IMR-90 (cell line): ENCODE measurements around the gene OPCML. TPM values are rescaled to one million over a fixed set of nuclear protein-coding genes. Genes with fewer than 3 reads are reported as not detected.

ENCODE experiments used
- ATAC-seq: fragments of 200-7000 bp; cut with Tn5 transposase; 2 replicates; pipeline ENCODE4 v1.9.1; 2020; ENCODE audit warnings: low read depth, mild to moderate bottlenecking, moderate library complexity
- BruUV-seq: library from RNA; stranded (reverse); fragments of 400-500 nt; replicated peaks from 2 replicates; lab custom pipeline; 2021; lab: Mats Ljungman, UMichigan
- CTCF ChIA-PET: fragments of 300-600 bp; formaldehyde crosslinking; extraction: SDS; loops from one replicate; lab custom pipeline; 2021; ENCODE audit warnings: antibody characterized with exemption; lab: Yijun Ruan, JAX
- POLR2A ChIA-PET: fragments of 300-600 bp; sonication (Branson Sonifier 250); formaldehyde crosslinking; loops from one replicate; lab custom pipeline; 2022; ENCODE audit warnings: antibody characterized with exemption; ENCODE audit not compliant: unreplicated experiment; lab: Charles Lee
- DNase-seq: peaks from one replicate; pipeline ENCODE4 v3.0.0; 2013
- H2AFZ ChIP-seq: replicated peaks from 2 replicates; pipeline ENCODE3; 2013; ENCODE audit warnings: low read length, mild to moderate bottlenecking; ENCODE audit not compliant: poor library complexity
- H2AK5ac ChIP-seq: 2 replicates; pipeline ENCODE4 v1.6.1; 2013; ENCODE audit warnings: low read depth, low read length, inconsistent platforms
- H2AK9ac ChIP-seq: replicated peaks from 2 replicates; pipeline ENCODE3; 2013; ENCODE audit warnings: mild to moderate bottlenecking, low read depth, low read length, moderate library complexity; ENCODE audit not compliant: poor library complexity
- H2BK120ac ChIP-seq: 2 replicates; pipeline ENCODE4 v1.6.1; 2013; ENCODE audit warnings: low read depth, low read length, inconsistent platforms
- H2BK15ac ChIP-seq: 3 replicates; pipeline ENCODE4 v1.6.1; 2013; ENCODE audit warnings: low read depth, low read length, inconsistent platforms
- H2BK20ac ChIP-seq: 2 replicates; pipeline ENCODE4 v1.6.1; 2013; ENCODE audit warnings: low read depth, mild to moderate bottlenecking, inconsistent platforms, low read length, moderate library complexity
- H2BK5ac ChIP-seq: 2 replicates; pipeline ENCODE4 v1.6.1; 2013; ENCODE audit warnings: mild to moderate bottlenecking, low read depth, low read length, inconsistent platforms; ENCODE audit not compliant: poor library complexity, severe bottlenecking
- H3K14ac ChIP-seq: replicated peaks from 2 replicates; pipeline ENCODE4 v1.6.1; 2013; ENCODE audit warnings: low read depth, low read length, inconsistent platforms
- H3K18ac ChIP-seq: 2 replicates; pipeline ENCODE4 v1.6.1; 2013; ENCODE audit warnings: low read depth, low read length, control low read depth
- H3K23ac ChIP-seq: 2 replicates; pipeline ENCODE4 v1.6.1; 2013; ENCODE audit warnings: low read depth, low read length, inconsistent platforms
- H3K27ac ChIP-seq: 2 replicates; pipeline ENCODE4 v1.5.1; 2013; ENCODE audit warnings: mild to moderate bottlenecking, control low read depth, low read length; ENCODE audit not compliant: insufficient read depth
- H3K27me3 ChIP-seq: 2 replicates; pipeline ENCODE4 v1.6.1; 2013; ENCODE audit warnings: low read length; ENCODE audit not compliant: control insufficient read depth, insufficient read depth
- H3K36me3 ChIP-seq: 2 replicates; pipeline ENCODE4 v1.6.1; 2013; ENCODE audit warnings: low read length, mixed read lengths; ENCODE audit not compliant: control insufficient read depth, insufficient read depth
- H3K4ac ChIP-seq: 2 replicates; pipeline ENCODE4 v1.6.1; 2013; ENCODE audit warnings: low read depth, low read length, inconsistent platforms
- H3K4me1 ChIP-seq: 2 replicates; pipeline ENCODE4 v1.6.1; 2013; ENCODE audit warnings: low read length, mixed read lengths; ENCODE audit not compliant: control insufficient read depth, insufficient read depth
- H3K4me2 ChIP-seq: 2 replicates; pipeline ENCODE4 v1.6.1; 2013; ENCODE audit warnings: low read depth, mild to moderate bottlenecking, control low read depth, low read length, moderate library complexity
- H3K4me3 ChIP-seq: 2 replicates; pipeline ENCODE4 v1.5.1; 2013; ENCODE audit warnings: low read depth, mild to moderate bottlenecking, control low read depth, low read length, moderate library complexity; ENCODE audit not compliant: insufficient read depth
- H3K56ac ChIP-seq: 2 replicates; pipeline ENCODE4 v1.6.1; 2013; ENCODE audit warnings: low read length, inconsistent platforms; ENCODE audit not compliant: insufficient read depth; ENCODE audit errors: extremely low read depth
- H3K79me1 ChIP-seq, 2 experiments: 2 replicates each; pipeline ENCODE4 v1.6.1; 2013; ENCODE audit warnings: low read length in 2 of 2, inconsistent platforms in 1 of 2, low read depth in 1 of 2
- H3K9ac ChIP-seq: 2 replicates; pipeline ENCODE4 v1.6.1; 2013; ENCODE audit warnings: low read depth, low read length, control low read depth
- H3K9me1 ChIP-seq: 2 replicates; pipeline ENCODE4 v1.6.1; 2013; ENCODE audit warnings: low read length, inconsistent platforms; ENCODE audit not compliant: insufficient read depth
- H3K9me3 ChIP-seq: 2 replicates; pipeline ENCODE4 v1.6.1; 2013; ENCODE audit warnings: low read length; ENCODE audit not compliant: control insufficient read depth, insufficient read depth
- H4K20me1 ChIP-seq: 2 replicates; pipeline ENCODE4 v1.6.1; 2013; ENCODE audit warnings: low read length, inconsistent platforms; ENCODE audit not compliant: insufficient read depth
- H4K5ac ChIP-seq: 2 replicates; pipeline ENCODE4 v1.6.1; 2013; ENCODE audit warnings: mild to moderate bottlenecking, low read depth, low read length, control low read depth
- H4K8ac ChIP-seq, 2 experiments: 2 replicates each; pipeline ENCODE4 v1.6.1; 2013; ENCODE audit warnings: low read depth in 2 of 2, low read length in 2 of 2, control low read depth in 1 of 2, inconsistent platforms in 1 of 2
- H4K91ac ChIP-seq: 2 replicates; pipeline ENCODE4 v1.6.1; 2013; ENCODE audit warnings: low read depth, low read length, inconsistent platforms; ENCODE audit not compliant: insufficient read depth
- BHLHE40 ChIP-seq: fragments of 150-350 bp; IDR thresholded peaks from 2 replicates; pipeline ENCODE4 v1.6.1; 2016; ENCODE audit warnings: mild to moderate bottlenecking, low read depth, low read length
- CEBPB ChIP-seq: IDR thresholded peaks from 2 replicates; pipeline ENCODE4 v1.6.1; 2012; ENCODE audit warnings: low read depth, low read length, improper control_type of control experiment
- CHD1 ChIP-seq: IDR thresholded peaks from 2 replicates; pipeline ENCODE4 v1.6.1; 2012; ENCODE audit warnings: low read depth, low read length, improper control_type of control experiment
- FOS ChIP-seq: fragments of 150-350 bp; IDR thresholded peaks from 2 replicates; pipeline ENCODE4 v1.6.1; 2016; ENCODE audit warnings: low read depth, low read length
- MAFK ChIP-seq: IDR thresholded peaks from 2 replicates; pipeline ENCODE4 v1.6.1; 2012; ENCODE audit warnings: low read depth, low read length, improper control_type of control experiment
- MAZ ChIP-seq: IDR thresholded peaks from 2 replicates; pipeline ENCODE4 v1.6.1; 2012; ENCODE audit warnings: low read depth, mild to moderate bottlenecking, low read length, improper control_type of control experiment, moderate library complexity, borderline replicate concordance
- MXI1 ChIP-seq: IDR thresholded peaks from 2 replicates; pipeline ENCODE4 v1.6.1; 2012; ENCODE audit warnings: low read depth, mild to moderate bottlenecking, low read length, moderate library complexity, borderline replicate concordance
- NFE2L2 ChIP-seq: fragments of 150-350 bp; IDR thresholded peaks from 2 replicates; pipeline ENCODE4 v1.6.1; 2016; ENCODE audit warnings: low read depth, mild to moderate bottlenecking, low read length
- POLR2A ChIP-seq: IDR thresholded peaks from 2 replicates; pipeline ENCODE4 v1.6.1; 2012; ENCODE audit warnings: mild to moderate bottlenecking, low read depth, low read length
- RAD21 ChIP-seq: IDR thresholded peaks from 2 replicates; pipeline ENCODE4 v1.6.1; 2012; ENCODE audit warnings: low read length, improper control_type of control experiment
- RCOR1 ChIP-seq: IDR thresholded peaks from 2 replicates; pipeline ENCODE4 v1.6.1; 2012; ENCODE audit warnings: mild to moderate bottlenecking, low read length, improper control_type of control experiment; ENCODE audit not compliant: insufficient replicate concordance
- RFX5 ChIP-seq: IDR thresholded peaks from 2 replicates; pipeline ENCODE4 v1.8.0; 2012; ENCODE audit warnings: low read depth, mild to moderate bottlenecking, low read length, moderate library complexity
- SMC3 ChIP-seq: fragments of 150-350 bp; IDR thresholded peaks from 2 replicates; pipeline ENCODE4 v1.6.1; 2016; ENCODE audit warnings: low read depth, mild to moderate bottlenecking, antibody characterized with exemption, low read length, moderate library complexity
- WGBS, 2 experiments: methylation state at CpG; one replicate each; pipeline versions ENCODE4 v1.1.5 to v1.1.7; 2013; ENCODE audit warnings: missing lambda C conversion rate in 2 of 2; ENCODE audit not compliant: insufficient read length in 1 of 2; ENCODE audit errors: extremely low coverage in 2 of 2; 5-methylcytosine and 5-hydroxymethylcytosine counted together
- dilution Hi-C: fragments of 300-500 bp; cut with HindIII; formaldehyde crosslinking; loops from one replicate; pipeline ENCODE4 v1.14.3; 2018; ENCODE audit warnings: low sequenced_read_pairs; ENCODE audit not compliant: unreplicated experiment
- in situ Hi-C: fragments of 300-500 bp; cut with MboI; formaldehyde crosslinking; loops from 3 replicates; pipeline ENCODE4 v1.14.3; 2019; ENCODE audit warnings: low sequenced_read_pairs, inconsistent platforms, mixed read lengths
- intact Hi-C: fragments of 100-400 bp; cut with micrococcal nuclease; formaldehyde crosslinking; loops from 2 replicates; pipeline ENCODE4 v1.10.0; 2022
- polyA plus RNA-seq, 3 experiments: library from polyadenylated mRNA; depleted of rRNA; stranded (reverse); fragments of >200 nt; gene quantifications; 2 replicates each; pipeline ENCODE4 v1.2.3, GENCODE V29; 2012; ENCODE audit warnings: low replicate concordance in 1 of 3
- total RNA-seq: library from RNA; depleted of rRNA; stranded (reverse); fragments of >200 nt; gene quantifications from 2 replicates; pipeline ENCODE4 v1.2.3, GENCODE V29; 2012
- TF ChIP-seq, protein P1 (sequence below): fragments of 150-350 bp; IDR thresholded peaks from 2 replicates; pipeline ENCODE4 v1.6.1; 2017; ENCODE audit warnings: mild to moderate bottlenecking, antibody characterized with exemption, low read length, low read depth
- TF ChIP-seq, protein P2 (sequence below): fragments of 150-350 bp; IDR thresholded peaks from 2 replicates; pipeline ENCODE4 v1.6.1; 2016; ENCODE audit warnings: low read depth, mild to moderate bottlenecking, low read length, moderate library complexity, borderline replicate concordance
- TF ChIP-seq, protein P3 (sequence below): conservative IDR thresholded peaks from 2 replicates; pipeline ENCODE4 v1.5.1; 2012; ENCODE audit warnings: mild to moderate bottlenecking, low read depth, low read length, improper control_type of control experiment

Gene OPCML
- total and polyA plus RNA-seq, 2 of the 4 experiments (the other 2 are of a cell fraction): under 0.01 to 2.6 TPM

DNA sequence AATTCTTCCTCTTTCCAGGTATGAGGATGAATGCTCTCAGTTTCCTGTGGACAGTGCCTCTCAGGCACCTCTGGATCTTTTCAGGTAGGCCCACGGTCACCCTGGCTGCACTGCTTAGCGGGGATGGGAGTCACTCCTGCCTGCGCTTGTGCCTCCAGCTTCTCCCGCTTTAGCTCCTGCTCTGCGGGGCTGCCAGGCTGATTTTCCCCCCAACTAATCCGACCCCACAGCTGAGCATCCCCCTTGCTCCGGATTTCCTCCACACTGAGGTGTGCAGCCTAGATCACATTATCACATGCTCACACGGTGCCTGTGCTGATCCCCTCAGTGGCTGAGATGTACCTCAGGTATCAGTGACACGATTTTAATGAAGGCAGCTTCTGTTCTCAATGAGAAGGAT is 879.1 kb downstream of the OPCML start:
- Histone ChIP-seq H3K4me2 (no peak overlapping the region), H2BK5ac (no peak overlapping the region), H3K79me1 (no peaks in the 10 kb centered on the region), H3K4ac (no peak overlapping the region), H4K91ac (no peak overlapping the region), H2AFZ (no peak overlapping the region), H3K27ac (no peak overlapping the region), H3K23ac (no peak overlapping the region), H4K5ac (no peak overlapping the region), H3K27me3 (no peaks in the 10 kb centered on the region), H2AK9ac (no peak overlapping the region), H2BK20ac (no peak overlapping the region), H3K36me3 (no peaks in the 10 kb centered on the region), H2AK5ac (no peak overlapping the region), H2BK120ac (no peak overlapping the region), H2BK15ac (no peak overlapping the region), H3K14ac (no peak overlapping the region), H3K4me1 (no peaks in the 10 kb centered on the region), H3K9me3 (no peaks in the 10 kb centered on the region), H4K20me1 (no peaks in the 10 kb centered on the region), H3K4me3 (no peak overlapping the region), H3K9me1 (no peaks in the 10 kb centered on the region; the same call in 1 of the 2 replicates), H3K18ac (no peak overlapping the region), H3K9ac (no peak overlapping the region), H3K56ac (no peak overlapping the region), H4K8ac (no peak overlapping the region)
- DNase-seq (no peak), ATAC-seq (no peak)
- in situ Hi-C loops (no loop called here), intact Hi-C loops (no loop called here), dilution Hi-C loops (no loop called here)
- ChIA-PET CTCF (interaction anchor here (1.5 kb wide), 1 partner anchor 288 kb away, joined by 3 read pairs; no protein-coding TSS in a partner anchor), POLR2A (no interaction called here)
- BruUV-seq: no TSS peak
- TF ChIP-seq BHLHE40 (no peak), CHD1 (no peak), CEBPB (no peak), FOS (no peak), MAFK (no peak), MAZ (no peak), RCOR1 (no peak), POLR2A (no peak), RAD21 (no peak), RFX5 (no peak), MXI1 (no peak), SMC3 (no peak), NFE2L2 (no peak)
- TF ChIP-seq, protein P1, sequence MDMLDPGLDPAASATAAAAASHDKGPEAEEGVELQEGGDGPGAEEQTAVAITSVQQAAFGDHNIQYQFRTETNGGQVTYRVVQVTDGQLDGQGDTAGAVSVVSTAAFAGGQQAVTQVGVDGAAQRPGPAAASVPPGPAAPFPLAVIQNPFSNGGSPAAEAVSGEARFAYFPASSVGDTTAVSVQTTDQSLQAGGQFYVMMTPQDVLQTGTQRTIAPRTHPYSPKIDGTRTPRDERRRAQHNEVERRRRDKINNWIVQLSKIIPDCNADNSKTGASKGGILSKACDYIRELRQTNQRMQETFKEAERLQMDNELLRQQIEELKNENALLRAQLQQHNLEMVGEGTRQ: no peak
- TF ChIP-seq, protein P2, sequence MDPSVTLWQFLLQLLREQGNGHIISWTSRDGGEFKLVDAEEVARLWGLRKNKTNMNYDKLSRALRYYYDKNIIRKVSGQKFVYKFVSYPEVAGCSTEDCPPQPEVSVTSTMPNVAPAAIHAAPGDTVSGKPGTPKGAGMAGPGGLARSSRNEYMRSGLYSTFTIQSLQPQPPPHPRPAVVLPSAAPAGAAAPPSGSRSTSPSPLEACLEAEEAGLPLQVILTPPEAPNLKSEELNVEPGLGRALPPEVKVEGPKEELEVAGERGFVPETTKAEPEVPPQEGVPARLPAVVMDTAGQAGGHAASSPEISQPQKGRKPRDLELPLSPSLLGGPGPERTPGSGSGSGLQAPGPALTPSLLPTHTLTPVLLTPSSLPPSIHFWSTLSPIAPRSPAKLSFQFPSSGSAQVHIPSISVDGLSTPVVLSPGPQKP: no peak
- TF ChIP-seq, protein P3, sequence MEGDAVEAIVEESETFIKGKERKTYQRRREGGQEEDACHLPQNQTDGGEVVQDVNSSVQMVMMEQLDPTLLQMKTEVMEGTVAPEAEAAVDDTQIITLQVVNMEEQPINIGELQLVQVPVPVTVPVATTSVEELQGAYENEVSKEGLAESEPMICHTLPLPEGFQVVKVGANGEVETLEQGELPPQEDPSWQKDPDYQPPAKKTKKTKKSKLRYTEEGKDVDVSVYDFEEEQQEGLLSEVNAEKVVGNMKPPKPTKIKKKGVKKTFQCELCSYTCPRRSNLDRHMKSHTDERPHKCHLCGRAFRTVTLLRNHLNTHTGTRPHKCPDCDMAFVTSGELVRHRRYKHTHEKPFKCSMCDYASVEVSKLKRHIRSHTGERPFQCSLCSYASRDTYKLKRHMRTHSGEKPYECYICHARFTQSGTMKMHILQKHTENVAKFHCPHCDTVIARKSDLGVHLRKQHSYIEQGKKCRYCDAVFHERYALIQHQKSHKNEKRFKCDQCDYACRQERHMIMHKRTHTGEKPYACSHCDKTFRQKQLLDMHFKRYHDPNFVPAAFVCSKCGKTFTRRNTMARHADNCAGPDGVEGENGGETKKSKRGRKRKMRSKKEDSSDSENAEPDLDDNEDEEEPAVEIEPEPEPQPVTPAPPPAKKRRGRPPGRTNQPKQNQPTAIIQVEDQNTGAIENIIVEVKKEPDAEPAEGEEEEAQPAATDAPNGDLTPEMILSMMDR: no peak
- WGBS, 2 experiments: no CpG with 5 or more reads among the region's 9 CpGs
